Measurements from ENCODE around the gene SEMA5B. TPM values are rescaled to one million over a fixed set of nuclear protein-coding genes. Genes with fewer than 3 reads are reported as not detected.

The SEMA5B gene
- total RNA-seq, 1 experiment from 2014 or later: 9.4 TPM

- no peak overlapping the region for H2BK12ac ChIP-seq (ENCODE audit: insufficient read length, low read depth, low read length)
- Mint-ChIP-seq H3K27ac (no peak overlapping the region), H3K4me1 (peaks cover 2 to 9% of the 10 kb centered on the region in 2 experiments), H3K4me3 (no peak overlapping the region), H3K27me3 (ENCODE audit: low read depth) (peaks cover 8% of the 10 kb centered on the region), H3K36me3 (ENCODE audit: insufficient read depth in 1 of 3, low read depth in 3 of 3) (no peaks in the 10 kb centered on the region), H3K9me3 (no peaks in the 10 kb centered on the region)
- H2AFZ ChIP-seq (ENCODE audit: low read length): no peak overlapping the region
- no peak overlapping the region for H3K4ac ChIP-seq (ENCODE audit: low read depth, low read length)
- H2BK120ac ChIP-seq (ENCODE audit: low read depth, low read length, poor library complexity, severe bottlenecking): no peak overlapping the region
- no peak overlapping the region for H3K56ac ChIP-seq (ENCODE audit: insufficient read length, low read depth, low read length)
- no peaks in the 10 kb centered on the region for H3K79me1 ChIP-seq (ENCODE audit: insufficient read depth, low read depth, low read length, poor library complexity, severe bottlenecking)
- no peak overlapping the region for H3K27ac ChIP-seq (ENCODE audit: insufficient read length, low read depth, low read length)
- no peaks in the 10 kb centered on the region for H4K20me1 ChIP-seq (ENCODE audit: control insufficient read depth, insufficient read depth, insufficient read length)
- H3K79me2 ChIP-seq (ENCODE audit: insufficient read depth, low read length): no peaks in the 10 kb centered on the region
- no peaks in the 10 kb centered on the region for H3K4me1 ChIP-seq (ENCODE audit: insufficient read depth, low read length)
- no peak overlapping the region for H3K18ac ChIP-seq (ENCODE audit: insufficient read length, low read depth, low read length)
- H2AK5ac ChIP-seq (ENCODE audit: insufficient read length, low read length): no peak overlapping the region
- no peak overlapping the region for H4K91ac ChIP-seq (ENCODE audit: insufficient read length, low read depth, low read length)
- no peaks in the 10 kb centered on the region for H3K23me2 ChIP-seq (ENCODE audit: insufficient read length, low read depth, low read length, poor library complexity, severe bottlenecking)
- no peak overlapping the region for H3K23ac ChIP-seq (ENCODE audit: insufficient read length, low read depth, low read length)
- H3T11ph ChIP-seq (ENCODE audit: low read length): no peak overlapping the region
- no peak overlapping the region for H4K8ac ChIP-seq (replicated peaks; ENCODE audit: insufficient read length, low read depth, low read length)
- H4K5ac ChIP-seq (ENCODE audit: insufficient read length, low read depth, low read length): no peak overlapping the region
- no peak overlapping the region for H2BK5ac ChIP-seq (ENCODE audit: insufficient read length, low read length)
- no peak overlapping the region for H2BK15ac ChIP-seq (ENCODE audit: low read depth, low read length)
- no peak for DNase-seq
- no peak for TF ChIP-seq CTCF (conservative IDR thresholded peaks at IDR 0.05)
- H3K14ac ChIP-seq (ENCODE audit: insufficient read depth, low read length): no peak overlapping the region; the same call in 1 of the 2 replicates
- no peak overlapping the region for H3K4me2 ChIP-seq (ENCODE audit: insufficient read depth, insufficient read length, low read length)
- WGBS (ENCODE audit: extremely low coverage, insufficient read length, low lambda C conversion rate): no CpG with 5 or more reads among the region's 2 CpGs
- no peaks in the 10 kb centered on the region for H3K27me3 ChIP-seq (ENCODE audit: insufficient read depth, low read length)
- H2BK20ac ChIP-seq (ENCODE audit: low read depth, low read length, poor library complexity, severe bottlenecking): no peak overlapping the region
- no peaks in the 10 kb centered on the region for H3K9me3 ChIP-seq (ENCODE audit: control insufficient read depth, low read depth, low read length)
- no peak overlapping the region for H3K9ac ChIP-seq (ENCODE audit: extremely low read depth, insufficient read length, low read length)
These were observed 23.1 kb upstream of the SEMA5B start for GRCh38 chr3:123050666-123051065.

All from H9 (cell line).